M059J (cell line): ENCODE results near the gene NBPF3. TPM values are rescaled to one million over a fixed set of nuclear protein-coding genes. Genes with fewer than 3 reads are reported as not detected.

Source experiments
- DNase-seq: peaks from one replicate; pipeline ENCODE4 v3.0.0-alpha.2; 2012; ENCODE audit warnings: low read depth
- total RNA-seq: library from RNA; depleted of rRNA; stranded (reverse); fragments of >200 nt; shearing (Covaris generic); gene quantifications from 2 replicates; pipeline ENCODE4 v1.2.3, GENCODE V29; 2014

Gene NBPF3
- total RNA-seq, 1 experiment from 2014 or later = 21.6 TPM

DNA sequence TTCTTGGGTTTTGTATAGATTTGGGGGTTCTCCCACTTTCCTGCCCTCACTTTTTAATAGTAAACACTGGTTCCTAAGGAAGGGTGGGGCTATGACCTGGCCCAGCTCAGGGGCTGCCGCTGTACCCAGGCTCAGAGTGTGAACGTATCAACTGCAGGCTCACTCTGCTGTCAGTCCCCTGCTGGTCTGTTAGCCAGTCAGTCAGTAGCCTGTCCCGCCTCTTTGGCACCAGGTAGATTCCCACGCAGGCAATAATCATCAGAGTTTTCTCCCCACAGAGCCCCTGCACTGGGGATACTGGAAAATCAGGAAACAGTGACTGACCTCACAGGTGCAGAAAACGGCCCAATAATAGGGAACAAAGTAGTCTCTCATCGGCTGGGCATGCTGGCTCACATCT is 54.3 kb downstream of the NBPF3 start:
- no peak for DNase-seq

DNA sequence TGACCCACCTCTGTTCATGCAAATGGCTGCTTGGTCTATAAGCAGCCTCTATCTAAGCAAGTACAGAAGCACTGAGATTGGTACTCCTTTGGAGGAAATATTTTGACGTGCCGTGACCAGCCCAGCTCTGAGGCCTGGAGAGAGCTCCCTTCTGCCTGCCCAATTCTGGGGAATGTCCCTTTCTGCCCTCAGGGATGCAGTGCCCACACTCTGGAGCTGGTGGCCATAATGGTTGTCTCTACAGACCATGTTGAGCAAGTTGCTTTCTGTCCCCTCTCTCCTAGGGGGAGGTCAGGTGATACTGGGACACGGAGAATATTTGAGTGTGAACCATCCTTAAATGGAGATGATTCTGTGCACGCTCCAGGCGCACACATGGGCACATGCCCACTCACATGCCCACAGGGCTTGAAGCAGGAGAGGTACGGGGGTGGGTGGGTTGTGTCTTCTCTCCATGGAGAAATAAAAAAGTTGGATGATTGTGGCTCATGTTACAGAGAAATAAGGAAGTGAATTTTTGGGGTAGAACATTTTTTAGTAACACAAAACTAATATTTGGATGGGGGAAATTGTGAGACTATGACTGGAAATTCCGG is 55.4 kb downstream of the NBPF3 start:
- DNase-seq = no peak

DNA sequence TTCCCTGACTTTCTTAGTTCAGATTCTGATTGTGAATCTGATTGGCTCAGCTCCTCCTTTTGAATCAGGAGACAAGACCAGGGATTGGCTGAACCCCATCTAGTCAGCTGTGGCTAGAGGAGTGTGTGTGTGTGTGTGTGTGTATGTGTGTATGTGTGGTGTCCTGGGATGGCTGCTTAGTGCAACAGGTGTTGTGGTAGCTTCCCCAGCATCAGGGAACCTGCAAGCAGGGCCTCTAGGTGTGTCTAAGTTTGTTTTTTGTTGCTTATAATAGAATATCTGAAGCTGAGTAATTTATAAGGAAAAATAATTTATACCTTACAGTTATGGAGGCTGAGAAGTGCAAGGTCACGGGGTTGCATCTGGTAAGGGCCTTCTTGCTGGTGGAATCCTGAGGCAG is 56.1 kb downstream of the NBPF3 start:
- DNase-seq = no peak

DNA sequence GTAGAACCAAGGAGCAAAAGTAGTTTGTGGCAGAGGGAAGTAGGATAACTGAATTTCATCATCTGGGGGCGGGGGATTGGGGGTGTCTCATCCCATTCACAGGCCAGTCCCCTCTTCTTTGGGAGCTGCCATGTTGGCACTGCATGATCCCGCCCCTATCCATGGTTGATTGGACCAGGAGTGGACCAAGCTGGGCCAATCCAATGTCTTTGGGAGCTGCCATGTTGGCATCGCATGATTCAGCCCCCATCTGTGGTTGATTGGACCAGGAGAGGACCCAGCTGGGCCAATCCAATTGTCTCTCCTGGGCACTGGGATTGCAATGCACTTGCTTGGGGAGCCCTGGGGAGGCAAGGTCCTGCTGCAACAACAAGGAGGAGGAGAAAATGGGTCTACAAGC is 56.9 kb downstream of the NBPF3 start:
- peak; percentile 54 for DNase-seq

DNA sequence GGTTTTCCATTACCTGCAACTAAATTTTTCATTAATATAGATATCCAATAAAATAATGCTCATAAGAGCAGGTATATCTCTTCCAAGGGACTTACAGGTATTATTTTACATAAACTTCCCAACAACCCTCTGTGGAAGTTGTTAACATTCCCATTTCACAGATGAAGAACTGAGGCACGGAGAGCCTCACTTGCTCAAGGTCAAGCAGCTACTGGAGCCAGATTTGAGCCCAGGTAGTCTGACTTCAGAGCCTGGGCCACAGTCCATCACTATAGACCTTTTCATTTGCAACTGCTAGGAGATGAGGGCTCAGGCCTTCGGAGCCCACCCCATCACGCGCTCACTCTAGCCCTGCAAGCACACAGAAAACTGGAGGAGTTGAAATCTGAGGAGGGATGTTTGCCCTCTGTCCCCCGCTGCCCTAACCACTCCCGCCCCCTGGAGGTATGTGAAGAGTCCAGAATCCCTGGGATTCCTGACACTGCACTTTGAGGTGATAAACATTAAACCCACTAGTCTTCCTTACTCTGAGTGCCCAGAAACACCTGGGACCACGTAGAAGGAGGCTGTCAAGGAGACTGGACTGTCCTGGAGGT is 57.6 kb downstream of the NBPF3 start:
- DNase-seq = no peak

DNA sequence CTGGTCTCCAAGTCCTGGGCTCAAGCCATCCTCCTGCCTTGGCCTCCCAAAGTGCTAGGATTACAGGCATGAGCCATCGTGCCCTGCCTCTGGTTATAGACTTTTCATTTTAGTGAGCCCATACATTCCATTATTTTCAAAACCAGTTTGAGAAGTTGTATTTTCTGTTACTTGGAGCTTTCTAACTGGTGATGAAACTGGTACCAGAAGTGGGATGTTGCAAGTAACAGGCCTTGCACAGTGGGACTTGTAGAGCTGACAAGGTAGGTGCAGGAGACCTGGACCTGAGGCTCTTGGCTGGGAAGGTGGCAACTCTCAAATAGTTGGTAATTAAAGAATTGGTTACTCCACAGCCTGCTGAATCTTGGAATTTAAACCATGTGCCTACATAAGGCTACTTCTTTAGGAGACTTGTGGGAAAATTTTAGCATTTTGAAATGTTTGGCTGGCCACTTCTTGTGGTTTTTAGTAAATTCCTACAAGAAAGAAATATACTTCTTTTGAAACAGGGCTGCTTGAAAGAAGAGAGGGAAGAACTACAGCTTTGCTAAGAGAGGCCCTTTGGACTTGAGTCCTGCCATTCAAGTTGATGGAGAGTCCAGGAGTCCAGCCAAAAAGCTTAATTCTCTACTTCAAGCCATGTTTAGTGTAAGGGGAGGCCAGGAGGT is 59.5 kb downstream of the NBPF3 start:
- DNase-seq = no peak

DNA sequence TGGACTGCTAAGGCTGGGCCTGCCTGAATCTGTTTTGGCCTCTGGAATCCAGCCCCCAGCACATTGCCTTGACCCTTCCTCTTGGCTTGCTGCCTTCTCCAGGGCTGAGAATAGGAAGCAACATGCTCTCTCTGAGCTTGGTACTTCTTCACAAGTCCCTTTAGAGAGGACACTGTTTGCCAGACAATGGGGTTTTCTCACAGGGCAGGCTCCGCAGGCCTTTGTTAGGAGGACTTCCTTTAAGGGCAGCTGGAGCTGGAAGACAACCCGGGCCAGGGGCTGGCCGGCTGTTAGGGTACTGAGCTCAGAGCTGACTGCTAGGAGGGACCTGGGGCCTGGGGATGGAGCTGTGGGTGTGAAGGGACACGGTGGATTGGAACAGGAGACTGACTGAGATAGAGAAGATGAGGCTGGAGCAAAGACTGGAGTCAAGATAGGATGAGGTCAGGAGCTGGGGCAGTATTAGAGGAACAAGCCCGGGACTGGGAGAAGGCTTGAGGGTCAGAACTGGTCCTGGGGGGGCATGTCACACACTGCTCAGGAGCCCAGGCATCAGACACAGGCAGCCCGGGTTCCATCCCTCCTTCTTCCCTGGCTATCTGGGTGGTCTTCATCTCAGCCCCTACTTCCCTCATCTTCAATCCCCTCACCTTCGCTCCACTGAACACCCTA is 63.9 kb downstream of the NBPF3 start:
- DNase-seq = no peak

DNA sequence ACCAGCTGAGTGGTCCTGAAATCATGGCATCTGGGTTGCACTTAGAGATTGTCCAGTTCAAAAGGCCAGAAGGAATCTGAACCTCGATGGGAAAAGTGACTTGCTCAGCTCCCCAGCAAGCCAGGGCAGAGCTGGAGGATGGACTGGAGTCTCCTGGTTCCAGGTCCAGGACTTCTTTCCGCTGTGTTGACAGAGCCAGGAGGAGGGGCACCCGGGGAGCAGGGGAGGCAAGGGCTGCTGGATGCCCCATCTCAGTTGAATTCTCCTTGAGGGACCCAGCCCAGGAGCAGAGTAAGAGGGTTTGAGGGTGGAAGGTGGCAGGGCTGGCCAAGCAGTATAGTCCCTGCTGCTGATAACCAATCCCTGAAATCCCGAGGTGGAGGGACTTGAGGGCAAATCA is 66.9 kb downstream of the NBPF3 start:
- DNase-seq = no peak

DNA sequence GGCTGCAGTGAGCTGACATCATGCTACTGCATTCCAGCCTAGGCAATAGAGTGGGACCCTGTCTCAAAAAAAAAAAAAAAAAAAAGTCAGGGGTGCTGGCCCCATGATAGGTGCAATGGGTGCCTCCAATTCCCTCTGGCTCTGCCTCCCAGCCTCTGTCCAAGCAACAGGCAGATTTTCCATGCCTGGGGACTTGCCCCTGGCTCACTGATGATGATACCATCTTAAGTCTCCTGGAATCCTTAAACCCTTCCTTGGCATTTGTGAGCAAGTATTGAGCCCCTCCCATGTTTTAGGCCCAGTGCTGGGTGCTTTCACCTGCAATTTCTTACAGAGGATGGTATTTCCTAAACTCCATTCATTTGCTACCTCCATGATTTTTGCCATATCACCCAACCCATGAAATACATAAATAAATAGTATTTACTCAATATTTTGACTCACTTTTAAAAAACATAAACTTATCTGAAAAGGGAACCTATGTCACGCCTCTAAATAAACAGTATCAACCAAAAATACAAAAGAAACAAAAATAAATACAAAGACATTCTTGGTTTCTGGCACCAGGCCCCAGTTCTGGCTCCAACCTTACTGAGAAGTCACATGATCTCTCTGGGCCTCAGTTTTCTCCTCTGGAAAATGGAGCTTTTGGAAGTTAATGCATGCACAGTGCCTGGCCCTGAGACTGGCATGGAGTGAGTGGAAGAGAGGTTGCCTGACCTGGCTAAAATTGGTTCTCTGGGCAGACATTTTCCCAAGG is 67.8 kb downstream of the NBPF3 start:
- no peak for DNase-seq

DNA sequence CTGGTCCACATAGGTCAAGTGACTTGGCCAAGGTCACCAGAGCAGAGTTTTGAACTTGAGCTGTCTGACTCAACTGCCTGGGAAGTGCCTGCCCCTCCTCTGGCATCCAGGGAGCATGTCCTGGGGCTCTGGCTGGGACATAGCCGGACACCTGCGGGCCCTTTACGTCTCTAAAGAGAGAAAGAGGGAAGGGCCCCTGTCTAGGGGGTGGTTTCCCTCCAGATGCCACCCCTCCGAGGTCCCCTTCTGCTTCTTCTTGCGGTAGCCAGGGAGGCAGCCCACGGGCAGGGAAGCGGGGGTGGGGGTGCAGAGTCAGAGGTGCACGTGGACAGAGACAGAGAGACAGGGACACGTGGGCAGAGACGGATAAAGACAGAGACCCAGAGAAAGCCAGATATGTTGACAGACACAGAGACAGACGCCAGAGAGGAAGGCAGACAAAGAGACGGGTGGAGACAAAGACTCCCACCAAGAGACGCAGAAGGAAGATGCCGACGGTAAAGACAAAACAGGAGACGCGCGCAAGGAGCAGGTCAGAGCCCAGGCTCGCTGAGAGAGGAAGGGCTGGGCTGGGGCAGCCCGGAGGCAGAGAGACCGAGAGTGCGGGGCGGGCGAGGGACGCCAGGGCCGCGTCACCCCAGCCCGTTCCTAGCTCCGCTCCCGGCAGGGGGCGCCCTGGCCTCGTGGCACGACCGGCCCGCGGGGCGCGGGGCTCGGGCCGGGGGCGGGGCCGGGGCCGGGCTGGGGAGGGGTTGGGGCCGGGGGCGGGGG is 68.8 kb downstream of the NBPF3 start:
- peak; percentile 37 for DNase-seq

DNA sequence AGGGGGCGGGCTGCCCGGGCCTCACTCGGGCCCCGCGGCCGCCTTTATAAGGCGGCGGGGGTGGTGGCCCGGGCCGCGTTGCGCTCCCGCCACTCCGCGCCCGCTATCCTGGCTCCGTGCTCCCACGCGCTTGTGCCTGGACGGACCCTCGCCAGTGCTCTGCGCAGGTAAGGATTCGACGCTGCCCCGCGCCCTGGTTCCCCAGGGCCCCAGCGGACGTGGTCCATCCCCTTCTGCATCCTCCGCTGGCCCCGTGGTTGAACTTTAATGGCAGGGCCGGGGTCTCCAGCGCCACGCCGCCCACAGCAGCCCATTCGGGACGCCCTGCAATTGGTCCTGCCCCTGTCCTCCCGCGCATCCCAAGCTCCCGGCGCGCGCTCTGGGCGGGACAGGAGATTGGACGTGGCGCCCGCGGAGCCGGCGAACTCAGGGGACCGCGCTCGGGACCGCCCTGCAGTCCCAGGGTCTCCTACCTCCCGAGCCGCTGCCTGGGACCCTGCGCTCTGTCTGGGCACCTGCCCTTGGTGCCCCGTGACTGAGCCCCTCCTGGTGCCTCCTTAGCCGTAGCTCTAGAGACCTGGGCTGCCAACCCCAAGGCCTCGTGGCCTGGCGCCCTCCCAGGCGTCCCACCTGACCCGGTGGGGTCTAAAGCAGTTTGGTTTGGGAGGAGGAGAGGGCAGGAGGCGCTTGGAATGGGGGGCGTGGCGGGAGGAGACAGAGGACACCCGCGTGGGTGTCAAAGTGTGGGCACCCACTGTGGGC is 69.6 kb downstream of the NBPF3 start, which contains the start of gene ALPL:
TSS of gene ALPL (plus strand) at position 73 of the 762 bp plus-strand sequence. CDS start 44,659 bp downstream, outside the sequence.
- no peak for DNase-seq

DNA sequence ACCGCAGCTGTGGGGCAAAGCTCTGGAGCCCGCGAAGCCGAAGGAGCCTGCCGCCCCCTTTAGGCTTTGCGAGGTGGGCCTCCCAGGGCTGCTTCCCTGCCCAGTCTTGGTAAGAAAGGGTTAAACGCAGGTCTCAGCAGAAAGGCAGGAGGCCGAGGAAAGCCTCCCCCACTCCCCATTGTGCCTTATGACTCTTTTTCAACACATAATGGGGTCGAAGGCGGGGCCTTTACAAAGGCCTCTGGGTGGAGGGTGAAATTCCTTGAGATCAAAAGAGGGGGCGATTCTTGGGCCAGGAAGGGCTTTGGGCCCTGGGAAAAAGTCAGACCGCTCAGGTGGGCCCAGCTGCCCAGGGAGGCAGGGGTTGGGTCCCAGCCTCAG is 70.2 kb downstream of the NBPF3 start:
- no peak for DNase-seq

DNA sequence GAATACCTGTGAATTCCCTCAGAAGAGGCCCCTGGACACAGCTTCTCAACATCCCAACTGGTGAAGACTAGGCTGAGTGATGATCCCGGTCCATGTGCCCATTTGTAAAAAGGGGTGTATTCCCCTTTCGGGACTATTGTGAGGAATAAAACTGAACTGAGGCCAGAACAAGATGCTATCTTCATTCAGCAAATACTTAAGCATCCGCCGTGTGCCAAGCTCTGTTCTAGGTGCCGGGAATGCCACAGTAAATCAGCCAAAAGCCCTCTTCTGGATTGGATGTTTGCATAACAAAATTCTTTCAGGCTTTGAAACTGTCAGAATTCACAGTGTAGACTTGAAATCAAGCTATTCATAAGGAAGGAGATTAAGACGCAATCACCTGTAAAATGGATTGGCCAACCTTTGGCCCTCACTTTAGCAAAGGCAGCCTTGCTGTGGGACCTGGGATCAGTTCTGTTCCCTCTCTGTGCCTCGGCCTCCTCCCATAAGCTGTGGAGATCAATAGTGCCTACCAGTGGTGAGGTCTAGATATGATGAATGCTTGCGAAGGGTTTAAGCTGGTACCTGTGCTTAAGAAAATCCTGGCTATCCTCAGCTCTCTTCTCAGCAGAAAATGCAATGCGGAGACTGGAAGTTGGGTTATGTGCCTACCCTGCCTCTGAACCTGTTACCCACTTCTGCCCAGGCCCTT is 71.1 kb downstream of the NBPF3 start:
- no peak for DNase-seq

DNA sequence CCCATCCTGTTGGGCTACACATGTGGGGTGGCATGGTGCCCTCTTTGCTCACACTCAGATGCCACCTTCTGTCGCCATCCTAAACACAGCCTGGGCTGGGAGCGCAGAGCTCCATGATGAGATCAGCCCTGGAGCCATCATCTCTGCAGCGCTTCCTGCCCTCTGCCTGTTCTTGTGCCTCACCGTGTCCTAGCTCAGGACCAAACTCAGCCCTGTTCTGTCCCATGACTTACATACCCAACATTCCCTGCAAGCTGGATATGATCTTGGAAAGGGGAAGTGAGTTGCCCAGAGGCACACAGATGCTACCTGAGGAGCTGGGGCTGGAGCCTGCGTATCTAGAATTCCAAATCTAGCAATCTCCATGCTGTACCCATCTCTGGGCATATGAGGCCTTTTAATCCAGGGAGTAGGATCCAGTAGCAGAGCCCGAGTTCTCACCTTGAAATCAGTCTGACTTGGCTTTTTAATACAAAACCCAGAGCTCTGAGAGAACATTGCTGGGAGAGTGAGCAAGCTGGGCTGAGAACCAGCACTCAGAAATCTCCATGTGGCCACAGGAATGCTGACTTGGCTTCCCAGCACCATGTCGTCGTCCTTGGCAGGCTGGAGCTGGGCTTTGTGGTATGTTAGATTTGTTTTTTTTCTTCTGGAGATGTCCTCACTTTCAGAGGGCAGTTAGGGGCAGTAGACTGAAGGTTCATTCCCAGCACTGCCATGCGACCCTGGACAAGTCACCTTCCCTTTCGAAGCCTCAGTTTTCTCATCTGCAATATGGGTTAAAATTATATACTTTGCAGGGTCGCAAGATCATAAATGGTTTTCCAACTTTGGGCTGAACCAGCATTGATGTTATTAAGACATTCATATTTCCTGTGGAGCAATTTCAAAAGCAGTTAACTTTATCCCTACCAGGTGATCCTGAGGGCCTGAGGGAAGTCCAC is 71.9 kb downstream of the NBPF3 start:
- peak; percentile 91 for DNase-seq

DNA sequence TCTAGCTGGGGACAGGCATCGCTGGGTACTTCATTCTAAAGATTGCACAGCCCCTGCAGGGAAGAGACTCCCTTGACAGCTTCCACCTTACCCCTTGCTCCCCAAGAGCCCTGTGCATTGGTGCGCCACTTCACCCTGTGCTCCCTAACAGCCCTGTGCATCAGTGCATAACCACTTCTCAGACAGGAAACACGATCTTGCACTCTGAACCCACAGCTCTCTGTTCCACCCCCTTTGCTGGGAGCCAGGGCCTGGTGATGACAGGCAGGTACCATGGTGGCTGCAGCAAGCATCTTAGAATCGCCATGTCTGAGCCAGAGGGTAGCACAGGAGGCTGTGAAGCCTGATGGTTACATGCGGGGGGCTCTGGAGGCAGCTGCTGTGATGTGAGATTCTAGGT is 74.3 kb downstream of the NBPF3 start:
- DNase-seq = no peak

DNA sequence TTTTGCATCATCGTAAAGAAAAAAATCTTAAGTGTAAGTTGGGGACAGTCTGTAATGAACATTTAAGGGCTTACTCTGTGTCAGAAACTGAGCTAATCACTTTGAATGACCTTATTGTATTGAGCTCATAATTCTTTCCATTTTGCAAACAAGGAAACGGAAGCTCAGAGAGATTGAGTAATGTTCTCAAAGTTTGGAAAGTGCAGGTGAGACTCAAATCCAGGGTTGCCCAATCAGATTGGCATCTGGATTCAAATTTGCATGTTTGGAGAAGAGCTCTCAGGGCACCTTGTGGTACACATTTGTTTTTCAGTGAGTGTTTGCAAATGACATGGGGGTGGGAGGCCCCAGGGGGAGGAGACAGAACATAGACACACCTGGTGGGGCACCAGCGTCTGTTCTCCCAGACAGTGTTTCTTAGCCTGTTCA is 77.2 kb downstream of the NBPF3 start:
- DNase-seq = no peak

DNA sequence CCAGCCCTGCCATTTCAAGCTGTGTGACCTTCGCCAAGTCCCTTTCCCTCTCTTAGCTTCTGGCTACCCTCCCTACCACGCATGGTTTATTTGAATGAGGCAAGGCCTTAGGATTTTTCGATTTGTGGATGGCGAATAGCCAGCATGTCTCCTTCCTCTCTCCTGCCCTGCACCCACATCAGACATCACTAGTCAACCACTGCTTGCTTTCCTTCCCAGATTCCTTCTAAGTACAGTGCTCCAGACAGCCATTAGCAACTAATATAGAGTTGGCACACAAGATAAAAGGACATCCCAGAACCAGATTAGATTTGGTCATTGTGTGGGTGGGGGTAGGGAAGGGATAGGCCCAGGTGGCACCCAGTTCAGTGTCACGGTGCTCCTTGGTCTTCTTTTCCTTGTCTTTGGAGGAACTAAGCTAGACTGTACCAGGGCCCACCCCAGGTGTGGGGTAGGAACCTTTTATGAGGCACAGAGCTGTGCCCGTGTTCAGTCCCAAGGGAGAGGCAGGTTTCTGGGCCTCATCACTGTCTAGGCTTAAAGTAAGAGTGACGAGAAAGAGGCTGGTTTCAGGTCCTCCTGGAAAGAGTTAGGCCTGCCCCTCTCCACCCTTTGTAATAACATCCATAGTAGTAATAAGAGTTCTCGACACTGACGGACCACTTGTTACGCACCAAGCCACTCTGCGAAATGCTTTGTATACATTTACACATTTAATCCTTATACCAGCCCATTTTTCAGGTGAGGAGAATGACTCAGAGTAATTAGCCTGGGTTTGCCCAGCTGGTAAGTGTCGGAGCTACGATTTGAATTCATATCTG is 77.9 kb downstream of the NBPF3 start:
- DNase-seq = no peak
